NCI-H524 treated with DMSO at 0.1 percent for 48 hours (cell line): ENCODE measurements around the gene MOCOS.
A peak's percentile ranks its signal among the peaks of the same experiment; 100 is the strongest.

ENCODE experiments used
- DNase-seq: peaks from one replicate; lab custom pipeline; 2025; lab: John Stamatoyannopoulos, UW

MOCOS gene

DNA sequence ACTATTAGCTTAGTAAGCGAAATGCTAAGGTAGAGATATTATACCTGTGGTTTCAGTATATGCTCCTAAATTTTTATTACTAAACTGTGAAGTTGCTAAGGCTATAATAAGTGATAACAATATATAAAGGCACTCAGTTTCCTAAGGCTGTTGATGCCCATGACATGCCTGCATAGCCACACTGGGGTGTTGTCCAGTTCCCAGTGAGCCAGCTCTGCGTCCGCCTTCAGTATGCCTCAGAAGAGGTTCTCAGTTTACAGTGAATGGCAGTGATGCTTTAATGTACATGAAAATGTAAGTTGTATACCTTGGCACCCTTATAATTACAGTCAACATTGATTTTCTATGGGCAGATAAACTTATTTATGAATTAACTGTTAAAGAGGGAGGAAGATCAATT, 117.4 kb downstream of the MOCOS start:
- no peak for DNase-seq

DNA sequence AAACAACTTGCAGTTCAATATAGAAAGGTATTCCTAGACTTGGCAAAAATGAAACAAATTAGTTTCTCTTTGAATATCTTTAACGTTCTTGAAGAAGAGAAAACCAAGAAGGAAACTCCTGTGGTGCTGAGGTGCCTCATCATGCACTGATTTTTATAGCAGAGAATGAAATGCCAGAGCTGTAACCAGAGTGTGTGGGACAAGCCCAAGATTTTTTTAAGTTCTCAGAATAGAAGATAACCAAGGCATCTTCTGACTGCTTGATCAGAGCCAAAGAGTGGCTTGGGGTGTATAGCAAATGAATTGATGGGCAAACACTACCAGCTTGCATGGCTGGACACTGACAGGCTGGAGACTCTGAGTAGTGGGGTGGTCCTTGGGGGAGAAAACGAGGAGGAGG, 118.1 kb downstream of the MOCOS start:
- DNase-seq, result no peak

DNA sequence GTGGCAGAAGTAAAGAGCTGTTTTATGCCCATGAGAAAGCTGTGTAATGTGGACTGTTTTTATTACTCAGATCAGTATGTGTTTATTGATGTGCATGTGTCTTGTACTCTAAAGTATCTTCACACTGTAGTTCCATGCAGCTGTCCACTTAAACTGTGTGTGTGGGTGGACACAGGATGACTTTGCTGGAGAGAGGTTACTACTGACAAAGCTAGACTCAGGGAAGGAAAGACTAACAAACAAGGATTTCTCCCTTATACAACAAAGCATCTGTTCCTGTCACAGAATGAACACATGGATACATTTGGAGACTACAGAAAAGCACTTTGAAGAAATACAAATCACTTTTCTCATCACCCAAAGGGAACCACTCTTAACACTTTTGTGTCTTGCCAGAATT, 120.2 kb downstream of the MOCOS start:
- DNase-seq, result no peak

DNA sequence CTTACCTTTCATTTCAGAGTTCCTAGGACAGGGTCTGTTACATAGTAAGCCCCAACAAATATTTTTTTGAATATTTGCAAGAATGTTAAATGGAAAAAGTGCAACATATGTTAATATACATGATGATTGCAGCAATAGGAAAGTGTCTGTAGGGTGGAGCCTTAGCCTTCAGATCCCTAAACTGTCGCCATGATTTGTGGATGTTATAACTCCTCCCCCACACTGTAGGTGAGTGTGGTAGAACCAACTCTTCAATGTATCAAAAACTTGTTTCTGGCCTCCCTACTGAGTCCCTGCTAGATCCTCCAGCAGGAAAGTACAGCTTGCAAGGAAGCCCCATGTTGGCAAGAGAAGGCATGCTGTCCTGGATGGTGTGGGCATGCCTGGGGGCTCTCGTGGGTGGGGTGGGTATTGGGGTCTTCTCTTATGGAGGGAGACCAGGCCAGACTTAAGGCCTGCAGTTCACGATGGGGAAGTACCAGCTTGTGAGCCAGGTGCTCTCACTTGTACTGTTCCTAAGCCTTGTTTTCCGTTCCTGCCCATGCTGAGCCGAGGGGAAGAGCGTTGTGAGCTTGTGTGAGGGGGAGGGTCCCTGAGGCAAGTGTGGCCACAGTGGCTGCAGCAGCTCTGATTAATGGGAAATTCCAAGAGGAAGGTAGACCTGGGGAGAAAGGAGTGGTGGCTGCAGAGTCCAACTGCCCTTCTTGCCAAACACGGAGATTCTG, 121.6 kb downstream of the MOCOS start:
- DNase-seq, result no peak

DNA sequence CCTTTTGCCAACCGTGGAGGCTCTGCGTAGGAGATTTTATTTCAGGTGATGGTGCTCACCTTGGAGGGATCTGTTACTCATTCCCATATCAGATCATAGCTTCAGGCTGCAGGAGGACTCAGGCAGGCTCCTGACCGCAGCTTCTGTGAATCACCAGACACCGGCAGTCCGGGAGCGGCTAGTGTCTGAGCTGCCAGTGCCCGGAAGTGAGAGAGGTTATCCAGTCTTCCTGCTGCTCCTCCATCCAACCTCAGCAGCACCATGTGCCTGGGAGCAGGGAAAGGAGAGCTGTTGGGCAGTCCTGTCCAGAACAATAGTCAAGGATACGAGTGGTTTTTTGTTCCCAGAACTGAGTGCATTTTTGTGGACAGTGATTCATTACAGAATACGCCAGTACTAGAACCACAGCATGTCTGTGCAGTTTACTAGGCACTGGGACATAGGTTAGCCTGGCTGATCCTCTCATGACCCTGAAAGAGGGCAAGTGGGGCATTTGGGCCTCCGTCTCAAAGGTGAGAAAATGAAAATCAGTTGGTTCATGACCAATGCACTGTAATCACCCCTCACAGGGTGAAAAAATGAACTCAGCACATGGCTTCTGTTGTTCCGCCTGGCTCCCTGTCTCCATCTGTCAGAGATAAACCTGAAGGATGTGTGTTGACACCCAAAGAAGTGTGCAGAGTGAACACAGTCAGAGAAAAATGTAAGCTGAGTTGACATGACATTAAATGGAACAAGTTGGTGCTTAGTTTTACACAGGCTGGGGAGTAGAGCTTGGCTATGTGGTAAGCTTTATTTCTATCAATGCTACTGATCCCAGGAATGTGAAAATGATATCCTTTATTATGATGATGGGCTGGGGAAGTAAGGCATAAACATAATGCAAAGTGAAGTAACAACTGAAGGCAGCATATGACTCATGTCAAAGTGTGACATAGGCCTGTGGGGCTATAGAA, 122.4 kb downstream of the MOCOS start:
- DNase-seq, result no peak

DNA sequence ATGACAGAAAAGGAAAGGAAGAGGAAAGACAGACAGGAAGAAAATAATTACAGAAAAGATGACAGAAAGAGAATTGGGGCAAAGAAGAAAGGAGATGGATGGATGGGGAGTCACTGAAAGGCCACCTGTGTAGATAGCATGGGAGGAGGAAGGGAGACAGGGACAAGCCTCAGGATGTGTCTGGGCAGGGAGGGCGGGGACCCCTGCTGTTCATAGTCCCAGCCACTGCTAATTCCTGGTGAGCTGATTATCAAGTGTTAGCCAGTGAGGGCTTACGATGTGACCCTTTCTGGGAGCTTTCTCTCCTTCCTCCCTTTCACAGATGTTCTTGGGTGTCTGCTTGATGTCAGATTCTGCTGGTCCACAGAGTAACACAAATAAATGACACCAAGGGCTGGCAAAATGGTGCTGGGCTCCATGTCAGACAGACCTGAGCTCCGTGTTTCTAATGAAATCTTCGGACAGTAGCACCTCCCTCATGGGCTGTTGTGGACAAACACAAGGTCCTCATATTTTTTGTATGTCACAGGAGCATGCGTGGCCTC, 123.8 kb downstream of the MOCOS start:
- DNase-seq, result peak; percentile 0

DNA sequence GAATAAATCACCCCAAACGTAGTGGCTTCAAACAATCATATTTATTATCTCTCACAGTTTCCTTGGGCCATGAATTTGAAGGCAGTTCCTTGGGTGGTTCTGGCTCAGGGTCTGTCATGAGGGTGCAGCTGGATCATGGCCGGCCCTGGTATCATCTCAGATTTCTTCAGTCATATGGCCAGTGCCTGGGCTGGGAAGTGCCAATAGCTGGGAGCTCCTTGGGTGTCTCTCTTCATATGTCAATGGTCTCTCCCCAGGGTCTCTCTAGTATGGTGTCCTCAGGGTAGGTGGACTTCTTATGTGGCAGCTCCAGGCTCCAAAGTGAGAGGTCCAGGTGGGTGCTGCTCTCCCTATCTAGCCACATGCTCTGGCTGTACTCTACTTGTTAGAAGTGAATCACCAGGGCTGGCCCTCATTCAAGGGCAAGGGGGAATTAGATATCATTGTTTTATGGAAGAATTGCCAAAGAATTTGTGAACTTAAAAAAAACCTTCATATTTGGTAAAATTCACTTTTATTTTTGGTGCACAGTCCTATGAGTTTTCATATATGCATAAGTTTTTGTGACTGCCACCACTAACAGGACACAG, 125.6 kb downstream of the MOCOS start:
- DNase-seq, result no peak

DNA sequence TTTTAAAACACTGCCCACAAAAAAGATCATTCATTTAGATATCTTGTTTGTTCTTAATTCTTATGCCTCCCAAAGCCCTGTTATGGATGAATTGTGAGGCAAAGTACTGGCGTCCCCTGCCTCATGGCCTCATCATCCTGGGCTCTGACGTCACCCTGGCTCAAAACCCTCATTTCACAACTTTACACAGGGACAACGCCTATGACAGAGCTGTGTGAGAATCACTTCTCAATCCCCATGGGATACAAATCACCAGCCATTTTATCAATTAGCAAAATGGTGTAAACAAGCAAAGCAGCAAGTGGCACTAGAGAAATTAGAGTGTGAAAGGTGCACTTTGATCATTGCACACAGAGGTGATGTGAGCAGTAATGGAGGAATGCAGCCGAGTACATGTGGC, 126.8 kb downstream of the MOCOS start:
- no peak for DNase-seq

DNA sequence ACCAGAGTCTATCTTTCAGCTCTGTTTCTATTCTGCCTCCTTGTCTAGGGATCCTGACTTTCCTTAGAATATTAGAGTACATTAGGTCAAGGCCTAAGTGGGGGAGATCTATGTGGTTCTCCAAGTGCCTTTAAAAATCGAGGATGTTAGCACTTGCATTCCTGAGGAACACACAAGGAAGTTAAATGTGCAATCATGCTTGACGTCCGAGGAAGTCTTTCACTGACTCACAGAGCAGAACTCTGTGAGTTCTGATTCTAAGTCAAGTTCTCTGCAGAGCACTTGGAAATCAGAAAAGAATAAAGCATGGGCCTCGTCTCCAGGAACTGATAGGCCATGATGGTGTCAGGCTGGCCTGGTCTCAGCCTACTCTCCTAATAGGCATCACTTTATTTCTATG, 127.5 kb downstream of the MOCOS start:
- no peak for DNase-seq

DNA sequence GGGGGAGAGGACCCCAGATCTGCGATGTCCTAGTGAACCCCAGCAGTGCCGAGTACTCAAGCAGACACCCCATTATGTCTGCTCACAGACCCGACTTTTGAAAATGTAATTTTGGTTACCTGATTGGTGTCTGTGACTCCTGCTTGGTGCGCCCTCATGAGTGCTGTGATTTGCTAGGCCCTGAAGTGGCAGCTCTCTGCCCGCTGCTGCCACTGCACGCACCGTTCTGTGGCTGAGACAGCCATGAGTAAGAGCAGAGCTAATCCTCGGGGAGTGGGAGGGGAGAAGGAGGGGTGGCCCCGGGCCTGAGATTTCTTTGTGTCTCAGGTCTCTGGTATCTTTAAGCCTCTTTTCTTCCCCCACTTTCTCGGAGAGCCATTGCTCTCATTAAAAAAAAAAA, 128.4 kb downstream of the MOCOS start:
- peak; percentile 35 for DNase-seq

DNA sequence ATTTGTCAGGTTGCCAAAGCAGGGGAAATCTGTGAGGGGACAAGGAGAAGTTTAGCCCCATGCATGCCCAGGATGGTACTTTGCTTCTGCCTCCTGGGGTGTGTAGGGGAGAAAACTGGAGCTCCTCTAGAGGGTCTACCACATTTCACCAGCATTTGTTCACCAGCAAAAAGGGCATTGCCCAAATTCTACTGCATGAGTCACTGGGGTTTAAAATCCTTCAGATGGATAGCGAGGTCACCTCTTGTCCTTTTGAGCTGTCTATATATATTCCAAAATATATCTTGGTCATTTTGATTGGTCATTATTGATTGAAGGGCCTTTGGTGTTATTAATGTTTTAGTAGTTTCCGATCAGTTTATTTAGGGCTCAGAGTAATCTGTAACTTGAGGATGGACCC, 128.9 kb downstream of the MOCOS start:
- DNase-seq, result no peak
